OCI-LY3 (cell line): ENCODE measurements around the gene TAS2R41.

Experiments
- H2AFZ ChIP-seq: fragments of 200-600, 300-600 bp; shearing (Covaris generic); 2 replicates; pipeline ENCODE4 v1.6.0; 2014; ENCODE audit warnings: antibody characterized with exemption, low read depth, low read length
- H3K27ac ChIP-seq: fragments of 200-600, 300-600 bp; sonication (generic); 2 replicates; pipeline ENCODE4 v1.5.1; 2014; ENCODE audit warnings: mild to moderate bottlenecking, low read length, moderate library complexity, mixed read lengths
- H3K27me3 ChIP-seq: fragments of 200-600, 300-600 bp; sonication (generic); 2 replicates; pipeline ENCODE4 v1.6.1; 2014; ENCODE audit warnings: low read depth, low read length, mixed read lengths
- H3K36me3 ChIP-seq: fragments of 200-600, 300-600 bp; sonication (generic); replicated peaks from 2 replicates; pipeline ENCODE3; 2014; ENCODE audit warnings: low read depth, low read length, mixed read lengths
- H3K4me1 ChIP-seq: fragments of 300-600, 200-600 bp; sonication (generic); 2 replicates; pipeline ENCODE4 v1.6.1; 2014; ENCODE audit warnings: low read length, mixed read lengths
- H3K4me2 ChIP-seq: fragments of 200-600, 300-600 bp; sonication (generic); 2 replicates; pipeline ENCODE4 v1.6.1; 2014; ENCODE audit warnings: low read length, mixed read lengths
- H3K4me3 ChIP-seq: fragments of 300-600, 200-600 bp; sonication (generic); 2 replicates; pipeline ENCODE4 v1.5.1; 2014; ENCODE audit warnings: antibody characterized with exemption, mild to moderate bottlenecking, low read length, moderate library complexity
- H3K79me2 ChIP-seq: fragments of 300-600, 200-600 bp; shearing (Covaris generic); 2 replicates; pipeline ENCODE4 v1.6.1; 2014; ENCODE audit warnings: mild to moderate bottlenecking, low read length, mixed read lengths
- H3K9ac ChIP-seq: fragments of 300-600, 200-600 bp; shearing (Covaris generic); 2 replicates; pipeline ENCODE4 v1.6.0; 2014; ENCODE audit warnings: mild to moderate bottlenecking, low read length, moderate library complexity
- H3K9me3 ChIP-seq: fragments of 200-600, 300-600 bp; shearing (Covaris generic); 2 replicates; pipeline ENCODE4 v1.6.1; 2014; ENCODE audit warnings: low read length, mixed read lengths; ENCODE audit not compliant: insufficient read depth
- H4K20me1 ChIP-seq: fragments of 200-600, 300-600 bp; sonication (generic); 2 replicates; pipeline ENCODE4 v1.6.1; 2016; ENCODE audit warnings: low read length, mixed read lengths; ENCODE audit not compliant: insufficient read depth
- CTCF ChIP-seq: fragments of 200-600, 300-600 bp; sonication (generic); IDR thresholded peaks from 2 replicates; pipeline ENCODE4 v1.5.1; 2014; ENCODE audit warnings: antibody characterized with exemption, low read length, low read depth
- EZH2phosphoT487 ChIP-seq: fragments of 200-600 bp; shearing (Covaris generic); IDR thresholded peaks from 2 replicates; pipeline ENCODE4 v1.6.1; 2018; ENCODE audit warnings: antibody characterized with exemption, mixed run types, low read depth

The TAS2R41 gene

GRCh38 chr7:143487061-143487460 lies 9.4 kb downstream of the TAS2R41 start:
- TF ChIP-seq EZH2phosphoT487 (no peak), CTCF (no peak)
- Histone ChIP-seq H3K9ac (no peak overlapping the region), H3K4me1 (peaks cover 13% of the 10 kb centered on the region), H3K4me2 (no peak overlapping the region), H2AFZ (0 out of 2 replicates have a peak overlapping the region, but pooled peaks have one; percentile 36), H3K27me3 (no peaks in the 10 kb centered on the region), H3K27ac (no peak overlapping the region), H3K4me3 (no peak overlapping the region), H3K36me3 (no peaks in the 10 kb centered on the region), H3K79me2 (no peaks in the 10 kb centered on the region), H4K20me1 (no peaks in the 10 kb centered on the region), H3K9me3 (no peaks in the 10 kb centered on the region)

GRCh38 chr7:143487566-143487965 lies 9.9 kb downstream of the TAS2R41 start:
- no peaks in the 10 kb centered on the region for H4K20me1 ChIP-seq
- H3K27ac ChIP-seq, result no peak overlapping the region
- H2AFZ ChIP-seq, result peak overlapping the region; percentile 36
- H3K9ac ChIP-seq, result no peak overlapping the region
- H3K27me3 ChIP-seq, result no peaks in the 10 kb centered on the region
- no peaks in the 10 kb centered on the region for H3K79me2 ChIP-seq
- peaks cover 18% of the 10 kb centered on the region for H3K4me1 ChIP-seq
- TF ChIP-seq EZH2phosphoT487, result no peak
- TF ChIP-seq CTCF, result no peak
- H3K36me3 ChIP-seq, result no peaks in the 10 kb centered on the region
- no peak overlapping the region for H3K4me3 ChIP-seq
- H3K9me3 ChIP-seq, result no peaks in the 10 kb centered on the region
- H3K4me2 ChIP-seq, result peak overlapping the region; percentile 14

GRCh38 chr7:143490717-143491306 lies 13.1 kb downstream of the TAS2R41 start:
- Histone ChIP-seq H4K20me1 (no peaks in the 10 kb centered on the region), H3K4me1 (peaks cover 18% of the 10 kb centered on the region), H3K9me3 (no peaks in the 10 kb centered on the region), H3K4me2 (no peak overlapping the region), H3K27ac (no peak overlapping the region), H3K79me2 (no peaks in the 10 kb centered on the region), H3K36me3 (no peaks in the 10 kb centered on the region), H3K4me3 (no peak overlapping the region), H3K27me3 (no peaks in the 10 kb centered on the region), H2AFZ (no peak overlapping the region), H3K9ac (no peak overlapping the region)
- TF ChIP-seq CTCF (peak; percentile 81), EZH2phosphoT487 (no peak)

- Histone ChIP-seq H3K79me2 (no peaks in the 10 kb centered on the region), H3K4me3 (no peak overlapping the region), H3K36me3 (no peaks in the 10 kb centered on the region), H3K4me1 (peaks cover 18% of the 10 kb centered on the region), H4K20me1 (no peaks in the 10 kb centered on the region), H3K27ac (no peak overlapping the region), H3K9me3 (no peaks in the 10 kb centered on the region), H2AFZ (no peak overlapping the region), H3K4me2 (no peak overlapping the region), H3K27me3 (no peaks in the 10 kb centered on the region), H3K9ac (no peak overlapping the region)
- no peak for TF ChIP-seq EZH2phosphoT487
- no peak for TF ChIP-seq CTCF
Measured at GRCh38 chr7:143492043-143492471, 14.4 kb downstream of the TAS2R41 start.
